Type B pancreatic cell (in vitro differentiated cells): Measurements from ENCODE around the gene RBMS3. TPM values are rescaled to one million over a fixed set of nuclear protein-coding genes. Genes with fewer than 3 reads are reported as not detected.

ENCODE experiments used
- DNase-seq: peaks from one replicate; pipeline ENCODE4 v3.0.0; 2021; ENCODE audit warnings: mixed read lengths; ENCODE audit not compliant: unreplicated experiment; ENCODE audit errors: extremely low spot score
- H3K27ac Mint-ChIP-seq: 2 replicates; pipeline ENCODE4 v1.8.0; 2021; ENCODE audit warnings: mild to moderate bottlenecking, mixed read lengths
- H3K27me3 Mint-ChIP-seq: 2 replicates; pipeline ENCODE4 v1.8.0; 2021; ENCODE audit warnings: mixed read lengths
- H3K36me3 Mint-ChIP-seq: 2 replicates; pipeline ENCODE4 v1.8.0; 2021; ENCODE audit warnings: mixed read lengths
- H3K4me1 Mint-ChIP-seq: one replicate; pipeline ENCODE4 v1.8.0; 2021; ENCODE audit warnings: mixed read lengths; ENCODE audit not compliant: unreplicated experiment
- H3K4me3 Mint-ChIP-seq: 2 replicates; pipeline ENCODE4 v1.8.0; 2021; ENCODE audit warnings: mild to moderate bottlenecking, mixed read lengths
- H3K9me3 Mint-ChIP-seq: 2 replicates; pipeline ENCODE4 v1.8.0; 2021; ENCODE audit warnings: mixed read lengths
- CTCF ChIP-seq: fragments of 200-600 bp; sonication (generic); conservative IDR thresholded peaks from 2 replicates; pipeline ENCODE4 v1.5.0; 2021; ENCODE audit warnings: antibody characterized with exemption, mild to moderate bottlenecking
- total RNA-seq: library from RNA; stranded (reverse); gene quantifications from 2 replicates; pipeline ENCODE4 v1.2.1, GENCODE V29; 2021; ENCODE audit warnings: low replicate concordance

RBMS3 gene
- total RNA-seq, 1 donor from 2014 or later, result 36.6 TPM

GRCh38 chr3:29912600-29913288 is 631.9 kb downstream of the RBMS3 start:
- Mint-ChIP-seq H3K27me3 (no peaks in the 10 kb centered on the region), H3K4me1 (no peaks in the 10 kb centered on the region), H3K4me3 (no peak overlapping the region), H3K36me3 (peaks cover 3% of the 10 kb centered on the region), H3K9me3 (peaks cover 4% of the 10 kb centered on the region), H3K27ac (no peak overlapping the region)
- no peak for TF ChIP-seq CTCF
- no peak for DNase-seq

- H3K36me3 Mint-ChIP-seq, result peaks cover 3% of the 10 kb centered on the region
- H3K9me3 Mint-ChIP-seq, result peaks cover 4% of the 10 kb centered on the region
- no peak for DNase-seq
- H3K4me3 Mint-ChIP-seq, result no peak overlapping the region
- TF ChIP-seq CTCF, result no peak
- no peaks in the 10 kb centered on the region for H3K27me3 Mint-ChIP-seq
- no peak overlapping the region for H3K27ac Mint-ChIP-seq
- H3K4me1 Mint-ChIP-seq, result peaks cover 6% of the 10 kb centered on the region
Observed at GRCh38 chr3:29914861-29915524, 634.1 kb downstream of the RBMS3 start.

GRCh38 chr3:29919571-29919970 is 638.7 kb downstream of the RBMS3 start:
- Mint-ChIP-seq H3K9me3 (no peaks in the 10 kb centered on the region), H3K27me3 (no peaks in the 10 kb centered on the region), H3K27ac (no peak overlapping the region), H3K36me3 (no peaks in the 10 kb centered on the region), H3K4me3 (no peak overlapping the region), H3K4me1 (peaks cover 20% of the 10 kb centered on the region)
- TF ChIP-seq CTCF, result no peak
- DNase-seq, result no peak

GRCh38 chr3:29922992-29923746 is 642.3 kb downstream of the RBMS3 start:
- H3K36me3 Mint-ChIP-seq, result no peaks in the 10 kb centered on the region
- H3K9me3 Mint-ChIP-seq, result no peaks in the 10 kb centered on the region
- H3K27me3 Mint-ChIP-seq, result no peaks in the 10 kb centered on the region
- peaks cover 20% of the 10 kb centered on the region for H3K4me1 Mint-ChIP-seq
- peak overlapping the region; percentile 57 for H3K4me3 Mint-ChIP-seq
- no peak for TF ChIP-seq CTCF
- H3K27ac Mint-ChIP-seq, result peak overlapping the region; percentile 57
- DNase-seq, result no peak

- Mint-ChIP-seq H3K27ac (no peak overlapping the region), H3K4me1 (peaks cover 14% of the 10 kb centered on the region), H3K27me3 (no peaks in the 10 kb centered on the region)
Observed at GRCh38 chr3:29924783-29925561, 644.1 kb downstream of the RBMS3 start.

More at GRCh38 chr3:29924783-29925561, 644.1 kb downstream of the RBMS3 start:
- no peak for TF ChIP-seq CTCF
- no peak overlapping the region for H3K4me3 Mint-ChIP-seq
- no peaks in the 10 kb centered on the region for H3K36me3 Mint-ChIP-seq
- no peak for DNase-seq
- no peaks in the 10 kb centered on the region for H3K9me3 Mint-ChIP-seq
